Karpas-422 (cell line): ENCODE data around the gene MYO5A. TPM values are rescaled to one million over a fixed set of nuclear protein-coding genes. Genes with fewer than 3 reads are reported as not detected.
A peak's percentile ranks its signal among the peaks of the same experiment; 100 is the strongest.

Experiments
- DNase-seq: peaks from one replicate; pipeline ENCODE4 v3.0.0-alpha.2; 2015
- H2AFZ ChIP-seq: fragments of 200-600 bp; sonication (generic); 2 replicates; pipeline ENCODE4 v1.6.1; 2014; ENCODE audit warnings: antibody characterized with exemption, low read length, mixed read lengths
- H3K27ac ChIP-seq: fragments of 200-600 bp; sonication (generic); 2 replicates; pipeline ENCODE4 v1.5.1; 2014; ENCODE audit warnings: mild to moderate bottlenecking, low read length, moderate library complexity
- H3K27me3 ChIP-seq: fragments of 200-600 bp; sonication (generic); 2 replicates; pipeline ENCODE4 v1.6.1; 2014; ENCODE audit warnings: low read length, mixed read lengths
- H3K36me3 ChIP-seq: fragments of 200-600 bp; sonication (generic); 2 replicates; pipeline ENCODE4 v1.6.1; 2014; ENCODE audit warnings: low read length, mixed read lengths; ENCODE audit not compliant: insufficient read depth
- H3K4me1 ChIP-seq: fragments of 200-600 bp; sonication (generic); 2 replicates; pipeline ENCODE4 v1.6.1; 2014; ENCODE audit warnings: mild to moderate bottlenecking, low read length, mixed read lengths
- H3K4me2 ChIP-seq: fragments of 200-600 bp; sonication (generic); 2 replicates; pipeline ENCODE4 v1.6.1; 2014; ENCODE audit warnings: low read length, low read depth, mild to moderate bottlenecking; ENCODE audit not compliant: poor library complexity, severe bottlenecking
- H3K4me3 ChIP-seq: fragments of 200-600 bp; sonication (generic); 2 replicates; pipeline ENCODE4 v1.5.1; 2014; ENCODE audit warnings: mild to moderate bottlenecking, antibody characterized with exemption, low read length, mixed read lengths
- H3K79me2 ChIP-seq: fragments of 200-600 bp; sonication (generic); 2 replicates; pipeline ENCODE4 v1.6.1; 2014; ENCODE audit warnings: mild to moderate bottlenecking, low read length, mixed read lengths
- H3K9ac ChIP-seq: fragments of 200-600 bp; sonication (generic); 2 replicates; pipeline ENCODE4 v1.6.0; 2014; ENCODE audit warnings: low read length
- H3K9me2 ChIP-seq: fragments of 200-600 bp; sonication (generic), shearing (Covaris generic); replicated peaks from 2 replicates; pipeline ENCODE4 v1.6.0; 2014; ENCODE audit warnings: mild to moderate bottlenecking, low read length, moderate library complexity; ENCODE audit not compliant: insufficient read depth
- H3K9me3 ChIP-seq: fragments of 300-700, 200-600 bp; sonication (generic); 2 replicates; pipeline ENCODE4 v1.6.1; 2014; ENCODE audit warnings: low read length, mixed read lengths
- H4K20me1 ChIP-seq: fragments of 200-600 bp; sonication (generic); 2 replicates; pipeline ENCODE4 v1.6.1; 2014; ENCODE audit warnings: mild to moderate bottlenecking, antibody characterized with exemption, low read length, low read depth; ENCODE audit not compliant: insufficient read depth
- total RNA-seq: library from RNA; depleted of rRNA; stranded (reverse); fragments of >200 nt; shearing (Covaris generic); gene quantifications from 2 replicates; pipeline ENCODE4 v1.2.3, GENCODE V29; 2014; ENCODE audit warnings: low replicate concordance

The MYO5A gene
- total RNA-seq, 1 experiment from 2014 or later, result 34.8 TPM

DNA sequence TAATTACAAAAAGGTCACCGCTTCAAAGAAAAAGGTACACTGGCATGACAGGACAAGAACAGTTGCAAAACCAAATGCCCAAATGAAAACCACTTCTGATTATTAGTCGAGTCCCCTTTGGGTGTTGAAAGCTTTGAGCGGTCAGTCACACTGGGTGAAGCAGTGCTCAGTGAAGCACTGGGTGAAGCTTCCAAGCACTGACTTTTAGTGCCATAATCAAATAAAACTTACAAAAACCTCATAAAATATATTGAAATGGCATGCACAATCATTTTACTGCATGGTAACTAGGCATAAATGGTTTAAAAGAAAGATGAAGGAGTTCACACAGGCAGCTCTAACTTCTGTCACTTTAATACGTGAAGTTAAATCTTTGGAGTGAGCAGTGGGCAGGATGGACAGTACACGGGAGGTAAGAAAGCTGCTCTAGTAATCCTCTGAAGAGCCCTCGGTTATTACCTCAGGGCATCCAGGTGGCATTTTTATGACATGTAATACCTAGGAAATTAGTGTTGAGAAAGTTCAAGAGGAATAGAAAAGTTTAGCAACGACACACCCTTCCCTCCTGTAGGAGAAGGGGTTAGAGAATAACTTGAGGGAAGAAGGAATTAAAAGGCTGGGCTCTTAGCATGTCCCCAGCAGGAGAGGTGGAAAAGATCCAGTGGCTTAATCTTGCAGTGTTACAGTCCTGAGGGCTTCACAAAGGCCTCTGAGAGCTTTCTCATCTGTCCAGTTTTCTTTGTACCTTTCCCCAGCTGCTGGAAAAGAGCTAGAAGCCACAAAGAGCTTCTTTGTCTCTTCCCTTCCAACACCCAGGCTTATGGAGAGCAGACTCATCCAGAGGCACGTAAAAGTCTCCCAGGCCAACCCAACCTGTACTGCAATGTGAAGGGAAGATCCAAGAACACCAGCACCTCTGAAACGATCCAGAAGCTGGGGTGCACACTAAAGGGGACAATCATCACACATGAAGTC, 168.2 kb downstream of the MYO5A start:
- H2AFZ ChIP-seq, result no peak overlapping the region
- H3K9ac ChIP-seq, result no peak overlapping the region
- H3K36me3 ChIP-seq, result peaks cover 9% of the 10 kb centered on the region; the same call in 1 of the 2 replicates
- no peaks in the 10 kb centered on the region for H3K9me3 ChIP-seq
- DNase-seq, result no peak
- no peaks in the 10 kb centered on the region for H3K4me1 ChIP-seq
- H4K20me1 ChIP-seq, result no peaks in the 10 kb centered on the region
- H3K79me2 ChIP-seq, result no peaks in the 10 kb centered on the region
- H3K4me3 ChIP-seq, result no peak overlapping the region
- no peak overlapping the region for H3K4me2 ChIP-seq
- H3K27ac ChIP-seq, result no peak overlapping the region
- H3K27me3 ChIP-seq, result no peaks in the 10 kb centered on the region
- H3K9me2 ChIP-seq, result no peaks in the 10 kb centered on the region

DNA sequence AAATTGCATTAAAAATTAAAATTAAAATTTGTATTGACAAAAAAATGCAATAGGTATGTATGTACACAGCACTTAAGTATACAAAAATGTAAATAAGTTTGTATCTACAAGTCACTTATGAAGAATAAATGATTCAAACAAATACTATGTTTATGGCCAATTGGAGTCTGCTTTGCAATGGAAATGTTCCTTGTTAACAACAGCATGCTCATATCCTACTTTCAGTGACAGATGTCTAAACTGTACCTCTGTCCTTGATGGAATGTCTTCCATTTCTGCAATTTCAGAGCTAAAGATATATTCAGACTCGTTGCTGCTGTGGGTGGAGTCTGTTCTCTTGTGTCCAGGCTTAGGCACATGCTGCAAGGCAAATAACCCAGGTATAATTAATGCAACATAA, 169.0 kb downstream of the MYO5A start:
- Histone ChIP-seq H3K9ac (no peak overlapping the region), H3K4me3 (no peak overlapping the region), H4K20me1 (no peaks in the 10 kb centered on the region), H3K27me3 (no peaks in the 10 kb centered on the region), H3K9me2 (no peaks in the 10 kb centered on the region), H2AFZ (no peak overlapping the region), H3K4me2 (no peak overlapping the region), H3K9me3 (no peaks in the 10 kb centered on the region), H3K4me1 (no peaks in the 10 kb centered on the region), H3K36me3 (0 out of 2 replicates have a peak, but pooled peaks cover 8% of the 10 kb centered on the region), H3K79me2 (no peaks in the 10 kb centered on the region), H3K27ac (no peak overlapping the region)
- DNase-seq, result no peak

DNA sequence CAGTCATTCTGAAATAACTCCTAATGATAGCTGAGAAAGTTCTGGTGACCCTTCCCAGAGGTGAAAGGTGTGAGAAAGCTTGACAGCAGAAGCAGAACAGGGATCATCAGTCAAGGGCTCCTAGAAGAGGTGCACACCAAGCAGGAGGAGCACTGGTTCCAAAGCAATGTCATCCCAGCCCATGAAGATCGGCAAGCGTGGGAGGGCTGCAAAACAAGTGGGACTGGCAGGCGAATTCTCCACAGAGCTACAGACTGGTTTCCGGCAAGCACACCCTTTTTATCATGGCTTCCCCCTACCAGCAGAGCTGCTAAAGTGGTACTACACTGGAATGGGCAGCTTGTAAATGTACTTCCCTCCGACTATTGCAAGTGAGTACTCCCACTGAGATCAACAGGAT, 170.7 kb downstream of the MYO5A start:
- H3K27ac ChIP-seq, result no peak overlapping the region
- DNase-seq, result no peak
- no peak overlapping the region for H2AFZ ChIP-seq
- no peaks in the 10 kb centered on the region for H3K4me1 ChIP-seq
- 0 out of 2 replicates have a peak, but pooled peaks cover 8% of the 10 kb centered on the region for H3K36me3 ChIP-seq
- H4K20me1 ChIP-seq, result no peaks in the 10 kb centered on the region
- H3K4me3 ChIP-seq, result no peak overlapping the region
- no peak overlapping the region for H3K9ac ChIP-seq
- H3K4me2 ChIP-seq, result no peak overlapping the region
- no peaks in the 10 kb centered on the region for H3K79me2 ChIP-seq
- H3K9me3 ChIP-seq, result no peaks in the 10 kb centered on the region
- no peaks in the 10 kb centered on the region for H3K27me3 ChIP-seq
- H3K9me2 ChIP-seq, result no peaks in the 10 kb centered on the region

DNA sequence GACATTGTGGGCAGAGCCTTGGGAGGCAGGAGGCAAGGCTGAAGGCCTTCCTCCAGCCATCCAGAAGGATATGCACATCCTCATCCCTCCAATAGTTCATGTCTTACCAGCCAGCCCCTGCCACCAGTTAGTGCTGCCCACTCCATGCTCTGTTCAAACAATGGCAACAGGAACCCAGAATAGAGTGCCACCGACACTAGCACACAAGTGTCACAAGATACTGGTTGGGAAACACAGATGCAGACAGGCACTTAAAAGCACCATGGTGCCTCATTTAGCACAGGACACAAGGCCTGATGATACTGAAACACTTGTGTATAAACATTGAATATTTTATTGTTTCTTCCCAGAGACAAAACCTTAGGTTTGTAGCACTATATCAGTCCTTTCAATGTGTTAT, 176.6 kb downstream of the MYO5A start:
- peaks cover 14% of the 10 kb centered on the region; the same call in 1 of the 2 replicates for H3K36me3 ChIP-seq

DNA sequence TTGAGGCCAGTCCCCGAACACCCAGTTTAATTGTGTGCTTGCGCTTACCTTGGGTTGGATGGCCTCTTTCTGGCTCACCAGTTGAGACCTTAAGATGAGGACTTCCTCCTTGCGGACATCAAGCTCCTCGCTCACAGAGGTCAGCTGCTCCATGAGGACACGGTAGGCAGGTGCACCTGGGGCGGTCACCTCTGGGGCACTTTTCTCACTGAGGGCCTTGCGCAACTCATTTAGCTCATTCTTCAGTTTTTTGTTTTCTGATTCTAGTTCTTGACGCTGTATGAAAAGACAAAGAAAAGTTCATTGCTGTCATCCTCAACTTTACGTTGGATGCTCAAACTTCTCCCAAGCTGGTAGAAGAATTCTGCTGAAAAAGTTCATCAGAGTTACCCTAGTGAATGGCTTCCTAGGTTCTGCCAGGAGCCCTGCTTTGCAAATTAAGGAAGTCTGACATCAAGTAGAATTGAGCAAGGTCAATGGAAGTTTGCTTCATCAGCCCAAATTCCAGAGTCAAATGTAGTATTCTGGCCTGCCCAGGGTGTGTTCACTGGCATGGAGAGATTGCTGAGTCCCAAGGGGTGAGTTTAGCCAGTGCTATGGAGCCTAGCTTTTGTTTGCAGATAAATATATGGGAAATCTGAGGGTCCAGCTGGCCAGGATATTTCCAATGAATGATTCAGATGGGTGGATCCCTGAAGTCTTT, 177.3 kb downstream of the MYO5A start:
- Histone ChIP-seq H3K4me2 (no peak overlapping the region), H3K36me3 (peaks cover 14% of the 10 kb centered on the region; the same call in 1 of the 2 replicates), H3K27ac (no peak overlapping the region)

More for the DNA sequence above, 176.6 kb downstream of the MYO5A start:
- no peaks in the 10 kb centered on the region for H3K4me1 ChIP-seq
- DNase-seq, result no peak
- no peaks in the 10 kb centered on the region for H3K27me3 ChIP-seq
- H3K79me2 ChIP-seq, result no peaks in the 10 kb centered on the region
- no peak overlapping the region for H3K4me3 ChIP-seq
- H3K4me2 ChIP-seq, result no peak overlapping the region
- H3K9me3 ChIP-seq, result no peaks in the 10 kb centered on the region
- H3K9ac ChIP-seq, result no peak overlapping the region
- H4K20me1 ChIP-seq, result no peaks in the 10 kb centered on the region
- H2AFZ ChIP-seq, result no peak overlapping the region
- H3K27ac ChIP-seq, result no peak overlapping the region
- H3K9me2 ChIP-seq, result no peaks in the 10 kb centered on the region

DNA sequence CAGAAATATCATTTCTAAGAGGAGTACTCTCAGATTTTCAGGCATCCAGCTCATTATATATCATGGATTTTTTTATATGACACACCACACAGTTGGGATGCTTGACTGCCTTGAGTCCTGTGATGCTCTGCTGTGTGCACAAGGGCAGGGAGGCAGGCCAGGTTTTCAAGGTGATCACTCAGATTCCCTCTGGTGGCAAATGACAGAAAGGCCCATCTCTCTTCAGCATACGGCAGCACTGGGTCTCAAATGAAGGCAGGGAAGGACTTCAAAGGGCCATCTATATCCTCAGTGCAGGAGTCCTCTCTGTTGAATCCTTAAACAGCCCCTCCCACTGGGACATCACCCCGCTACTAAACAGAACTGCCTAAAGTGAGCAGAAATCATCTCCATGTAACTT, 178.3 kb downstream of the MYO5A start:
- H3K36me3 ChIP-seq, result peaks cover 20% of the 10 kb centered on the region
- H3K4me2 ChIP-seq, result no peak overlapping the region
- peak; percentile 44 for DNase-seq
- H3K27me3 ChIP-seq, result no peaks in the 10 kb centered on the region
- H3K27ac ChIP-seq, result no peak overlapping the region
- no peak overlapping the region for H2AFZ ChIP-seq
- no peak overlapping the region for H3K4me3 ChIP-seq
- no peaks in the 10 kb centered on the region for H3K9me2 ChIP-seq
- H3K9ac ChIP-seq, result no peak overlapping the region
- no peaks in the 10 kb centered on the region for H3K4me1 ChIP-seq
- H3K9me3 ChIP-seq, result no peaks in the 10 kb centered on the region
- H3K79me2 ChIP-seq, result no peaks in the 10 kb centered on the region
- no peaks in the 10 kb centered on the region for H4K20me1 ChIP-seq

More for the DNA sequence above, 177.3 kb downstream of the MYO5A start:
- no peak for DNase-seq
- Histone ChIP-seq H2AFZ (no peak overlapping the region), H3K79me2 (no peaks in the 10 kb centered on the region), H3K27me3 (no peaks in the 10 kb centered on the region), H3K9ac (no peak overlapping the region), H3K4me1 (no peaks in the 10 kb centered on the region), H3K9me2 (no peaks in the 10 kb centered on the region), H3K4me3 (no peak overlapping the region), H3K9me3 (no peaks in the 10 kb centered on the region), H4K20me1 (no peaks in the 10 kb centered on the region)

DNA sequence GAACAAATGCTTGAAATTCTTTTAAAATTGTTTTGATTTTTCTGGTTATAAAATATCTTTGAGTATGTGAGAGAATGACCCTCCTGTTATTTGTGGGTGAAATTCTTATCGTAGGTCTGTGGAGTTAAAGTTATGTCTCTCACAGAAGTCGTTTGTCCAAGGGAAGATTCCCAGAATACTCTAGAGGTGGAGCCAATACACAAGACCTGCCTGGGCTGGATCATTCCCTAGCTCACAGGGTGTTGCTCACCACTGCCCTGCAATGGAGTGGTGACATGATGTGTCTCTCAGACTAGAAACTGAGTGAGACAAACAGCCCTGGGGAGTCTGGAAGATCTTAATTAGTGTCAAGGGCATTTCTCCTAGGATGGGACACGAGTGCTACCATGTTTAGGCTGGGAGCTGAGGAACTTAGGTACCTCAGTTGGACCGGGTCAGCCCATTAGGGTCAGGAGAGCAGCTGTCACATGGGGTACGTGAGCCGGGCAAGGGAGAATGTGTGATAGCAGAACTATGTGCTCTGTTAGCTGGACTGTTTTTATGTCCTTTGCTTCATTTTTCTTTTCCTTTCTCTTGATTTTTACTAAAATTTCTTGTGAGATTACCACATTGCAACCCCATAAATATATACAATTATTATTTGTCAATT, 179.5 kb downstream of the MYO5A start:
- H3K27me3 ChIP-seq, result no peaks in the 10 kb centered on the region
- no peak overlapping the region for H3K4me3 ChIP-seq
- no peak overlapping the region for H2AFZ ChIP-seq
- H3K27ac ChIP-seq, result no peak overlapping the region
- no peaks in the 10 kb centered on the region for H3K4me1 ChIP-seq
- no peaks in the 10 kb centered on the region for H3K9me3 ChIP-seq
- no peak overlapping the region for H3K9ac ChIP-seq
- peaks cover 21% of the 10 kb centered on the region for H3K36me3 ChIP-seq
- no peak overlapping the region for H3K4me2 ChIP-seq
- H4K20me1 ChIP-seq, result no peaks in the 10 kb centered on the region
- DNase-seq, result no peak
- H3K79me2 ChIP-seq, result no peaks in the 10 kb centered on the region
- no peaks in the 10 kb centered on the region for H3K9me2 ChIP-seq
